Neural cell (in vitro differentiated cells): ENCODE data around the gene SLC4A5. TPM values are rescaled to one million over a fixed set of nuclear protein-coding genes. Genes with fewer than 3 reads are reported as not detected.

Source experiments
- H2AFZ ChIP-seq: fragments of 200-600, 300-800 bp; sonication (generic), shearing (Covaris generic); 2 replicates; pipeline ENCODE4 v1.6.0; 2014; ENCODE audit warnings: low read depth, mild to moderate bottlenecking, antibody characterized with exemption, low read length, moderate library complexity
- H3F3A ChIP-seq: fragments of 200-600 bp; shearing (Covaris generic); 2 replicates; pipeline ENCODE4 v1.6.1; 2016; ENCODE audit warnings: mild to moderate bottlenecking, moderate library complexity, mixed read lengths, antibody characterized with exemption, low read length; ENCODE audit not compliant: insufficient read depth, poor library complexity, severe bottlenecking
- H3K27ac ChIP-seq: fragments of 200-600, 300-800 bp; sonication (generic), shearing (Covaris generic); 2 replicates; pipeline ENCODE4 v1.5.1; 2014; ENCODE audit warnings: mild to moderate bottlenecking, low read length, moderate library complexity
- H3K27me3 ChIP-seq: fragments of 300-800, 200-600 bp; sonication (generic), shearing (Covaris generic); 2 replicates; pipeline ENCODE4 v1.6.0; 2014; ENCODE audit warnings: mild to moderate bottlenecking, low read depth, low read length, moderate library complexity; ENCODE audit not compliant: insufficient read depth
- H3K36me3 ChIP-seq: fragments of 300-800, 200-600 bp; sonication (generic), shearing (Covaris generic); 2 replicates; pipeline ENCODE4 v1.5.1; 2014; ENCODE audit warnings: mild to moderate bottlenecking, antibody characterized with exemption, low read length, moderate library complexity; ENCODE audit not compliant: insufficient read depth
- H3K4me2 ChIP-seq: fragments of 300-800, 200-600 bp; sonication (generic), shearing (Covaris generic); 2 replicates; pipeline ENCODE4 v1.6.0; 2014; ENCODE audit warnings: mild to moderate bottlenecking, low read length
- H3K4me3 ChIP-seq: fragments of 300-800, 200-600 bp; sonication (generic), shearing (Covaris generic); 2 replicates; pipeline ENCODE4 v1.5.1; 2014; ENCODE audit warnings: mild to moderate bottlenecking, low read length, moderate library complexity
- H3K79me2 ChIP-seq: fragments of 200-600 bp; shearing (Covaris generic); replicated peaks from 2 replicates; pipeline ENCODE4 v1.6.0; 2014; ENCODE audit warnings: mild to moderate bottlenecking, low read length, moderate library complexity; ENCODE audit not compliant: insufficient read depth
- H3K9ac ChIP-seq: fragments of 300-800, 200-600 bp; sonication (generic), shearing (Covaris generic); 2 replicates; pipeline ENCODE4 v1.6.1; 2016; ENCODE audit warnings: mild to moderate bottlenecking, low read length, mixed read lengths
- H3K9me2 ChIP-seq: fragments of 200-600 bp; shearing (Covaris generic); 2 replicates; pipeline ENCODE4 v1.6.1; 2016; ENCODE audit warnings: mild to moderate bottlenecking, low read length, mixed read lengths; ENCODE audit not compliant: insufficient read depth
- H3K9me3 ChIP-seq: fragments of 200-600, 300-800 bp; sonication (generic), shearing (Covaris generic); 2 replicates; pipeline ENCODE4 v1.6.1; 2016; ENCODE audit warnings: mild to moderate bottlenecking, mixed run types, low read length, moderate library complexity, mixed read lengths
- H4K20me1 ChIP-seq: fragments of 200-600 bp; shearing (Covaris generic); 2 replicates; pipeline ENCODE4 v1.6.1; 2016; ENCODE audit warnings: mild to moderate bottlenecking, mixed run types; ENCODE audit not compliant: insufficient read depth
- CTCF ChIP-seq: fragments of 450-650 bp; IDR thresholded peaks from 2 replicates; pipeline ENCODE4 v1.5.1; 2014; ENCODE audit warnings: antibody characterized with exemption, mild to moderate bottlenecking, moderate library complexity; ENCODE audit not compliant: poor library complexity, severe bottlenecking
- EP300 ChIP-seq: fragments of 450-650 bp; conservative IDR thresholded peaks from 2 replicates; pipeline ENCODE4 v1.6.1; 2014; ENCODE audit warnings: antibody characterized with exemption, mild to moderate bottlenecking, moderate library complexity; ENCODE audit not compliant: poor library complexity, severe bottlenecking
- EZH2 ChIP-seq: fragments of 200-600, 300-800 bp; shearing (Covaris generic), sonication (generic); IDR thresholded peaks from 2 replicates; pipeline ENCODE4 v1.6.1; 2014; ENCODE audit warnings: antibody characterized with exemption, low read length, borderline replicate concordance, mild to moderate bottlenecking; ENCODE audit not compliant: insufficient read depth, poor library complexity, severe bottlenecking
- MXI1 ChIP-seq: fragments of 450-650 bp; conservative IDR thresholded peaks from 2 replicates; pipeline ENCODE4 v1.6.1; 2014; ENCODE audit warnings: antibody characterized with exemption, mild to moderate bottlenecking; ENCODE audit not compliant: poor library complexity, severe bottlenecking
- POLR2AphosphoS5 ChIP-seq: IDR thresholded peaks from 2 replicates; pipeline ENCODE4 v1.6.1; 2012
- RAD21 ChIP-seq: fragments of 450-650 bp; conservative IDR thresholded peaks from 2 replicates; pipeline ENCODE4 v1.6.1; 2014; ENCODE audit warnings: antibody characterized with exemption, mild to moderate bottlenecking, moderate library complexity
- REST ChIP-seq: IDR thresholded peaks from 2 replicates; pipeline ENCODE4 v1.6.1; 2012; ENCODE audit warnings: borderline replicate concordance
- SMC3 ChIP-seq: fragments of 450-650 bp; conservative IDR thresholded peaks from 2 replicates; pipeline ENCODE4 v1.6.1; 2014; ENCODE audit warnings: antibody characterized with exemption, mild to moderate bottlenecking, moderate library complexity; ENCODE audit not compliant: poor library complexity
- TAF1 ChIP-seq: IDR thresholded peaks from 2 replicates; pipeline ENCODE4 v1.6.1; 2012; ENCODE audit warnings: low read depth
- polyA plus RNA-seq: library from polyadenylated mRNA; depleted of rRNA; stranded (reverse); fragments of >200 nt; gene quantifications from 2 replicates; pipeline ENCODE4 v1.2.3, GENCODE V29; 2014

Gene SLC4A5
- polyA plus RNA-seq, 1 donor from 2014 or later: 3.9 TPM

- Histone ChIP-seq H3K27ac (no peak overlapping the region), H3K27me3 (no peaks in the 10 kb centered on the region), H3K79me2 (no peaks in the 10 kb centered on the region), H3K36me3 (no peaks in the 10 kb centered on the region), H3K4me3 (no peak overlapping the region), H3F3A (no peaks in the 10 kb centered on the region), H2AFZ (no peak overlapping the region), H3K9me2 (no peaks in the 10 kb centered on the region), H3K9me3 (no peaks in the 10 kb centered on the region), H3K4me2 (no peak overlapping the region), H4K20me1 (no peaks in the 10 kb centered on the region), H3K9ac (no peak overlapping the region)
- TF ChIP-seq MXI1 (no peak), SMC3 (no peak), EZH2 (no peak), TAF1 (no peak)
These were observed 38.7 kb downstream of the SLC4A5 start for GRCh38 chr2:74304332-74305148.

- no peaks in the 10 kb centered on the region for H3F3A ChIP-seq
- H4K20me1 ChIP-seq: no peaks in the 10 kb centered on the region
- no peak overlapping the region for H3K27ac ChIP-seq
- no peaks in the 10 kb centered on the region for H3K27me3 ChIP-seq
- H3K79me2 ChIP-seq: no peaks in the 10 kb centered on the region
- H3K4me2 ChIP-seq: no peak overlapping the region
- no peak overlapping the region for H3K9ac ChIP-seq
- H3K9me2 ChIP-seq: no peaks in the 10 kb centered on the region
- no peak overlapping the region for H2AFZ ChIP-seq
- peaks cover 7% of the 10 kb centered on the region for H3K9me3 ChIP-seq
- TF ChIP-seq RAD21: no peak
- no peak for TF ChIP-seq EZH2
- no peak for TF ChIP-seq REST
- no peak for TF ChIP-seq POLR2AphosphoS5
- no peak for TF ChIP-seq MXI1
- no peak for TF ChIP-seq EP300
- no peak for TF ChIP-seq SMC3
- no peak for TF ChIP-seq TAF1
- no peak for TF ChIP-seq CTCF
- no peaks in the 10 kb centered on the region for H3K36me3 ChIP-seq
- H3K4me3 ChIP-seq: no peak overlapping the region
These were observed 40.4 kb downstream of the SLC4A5 start for GRCh38 chr2:74302865-74303264.
